Calu3 (cell line): Measurements from ENCODE around the gene MXRA8. TPM values are rescaled to one million over a fixed set of nuclear protein-coding genes. Genes with fewer than 3 reads are reported as not detected.
A peak's percentile ranks its signal among the peaks of the same experiment; 100 is the strongest.

Source experiments
- BruUV-seq: library from RNA; stranded (reverse); fragments of 400-500 nt; replicated peaks from 2 replicates; lab custom pipeline; 2021; lab: Mats Ljungman, UMichigan
- CTCF ChIA-PET: fragments of 300-600 bp; sonication (Branson Sonifier 250); formaldehyde crosslinking; loops from one replicate; lab custom pipeline; 2022; ENCODE audit warnings: antibody characterized with exemption; lab: Charles Lee
- DNase-seq: peaks from one replicate; pipeline ENCODE4 v3.0.0; 2022
- H3K27ac Mint-ChIP-seq: one replicate; pipeline ENCODE4 v1.8.0; 2022; ENCODE audit warnings: mixed read lengths; ENCODE audit not compliant: unreplicated experiment
- H3K27me3 Mint-ChIP-seq: one replicate; pipeline ENCODE4 v1.8.0; 2022; ENCODE audit warnings: mixed read lengths; ENCODE audit not compliant: unreplicated experiment
- H3K36me3 Mint-ChIP-seq: one replicate; pipeline ENCODE4 v1.8.0; 2022; ENCODE audit warnings: mild to moderate bottlenecking, moderate library complexity, mixed read lengths; ENCODE audit not compliant: insufficient read depth, unreplicated experiment
- H3K4me1 Mint-ChIP-seq: one replicate; pipeline ENCODE4 v1.8.0; 2022; ENCODE audit warnings: mild to moderate bottlenecking, low read depth, mixed read lengths; ENCODE audit not compliant: unreplicated experiment
- H3K4me3 Mint-ChIP-seq: one replicate; pipeline ENCODE4 v1.8.0; 2022; ENCODE audit warnings: mild to moderate bottlenecking, low read depth, moderate library complexity, mixed read lengths; ENCODE audit not compliant: unreplicated experiment
- H3K9me3 Mint-ChIP-seq: one replicate; pipeline ENCODE4 v1.8.0; 2022; ENCODE audit warnings: low read depth, mixed read lengths; ENCODE audit not compliant: unreplicated experiment
- intact Hi-C: fragments of 100-400 bp; cut with micrococcal nuclease; formaldehyde crosslinking; loops from one replicate; pipeline ENCODE4 v1.10.0; 2022; ENCODE audit not compliant: unreplicated experiment
- total RNA-seq: library from RNA; stranded (reverse); gene quantifications from 2 replicates; pipeline ENCODE4 v1.2.3, GENCODE V29; 2022
- TF ChIP-seq, protein P1 (sequence below): fragments of 200-600 bp; IDR thresholded peaks from one replicate; pipeline ENCODE4 v1.8.0; 2022; ENCODE audit warnings: antibody characterized with exemption; ENCODE audit not compliant: unreplicated experiment

Gene MXRA8
- total RNA-seq, 1 experiment from 2014 or later: not detected

DNA sequence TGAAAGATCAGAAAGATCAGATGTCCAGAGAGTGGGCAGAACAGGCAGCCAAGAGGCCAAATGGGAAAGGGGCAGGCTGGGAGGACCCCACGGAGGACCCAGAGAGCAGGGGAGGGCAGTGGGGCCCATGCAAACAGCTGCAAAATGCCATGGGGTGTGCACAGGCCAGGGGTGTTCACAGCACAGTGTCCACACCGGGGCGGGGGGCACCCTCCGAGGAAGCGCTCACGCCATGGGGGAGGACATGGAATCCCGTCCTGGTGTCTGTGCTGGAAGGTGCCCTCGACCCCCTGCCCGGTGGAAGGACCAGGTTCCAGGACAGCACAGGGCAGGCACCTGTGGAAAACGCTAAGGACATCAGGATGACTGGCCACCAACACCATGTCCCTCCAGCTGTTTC lies 35.4 kb downstream of the MXRA8 start:
- peaks cover 27% of the 10 kb centered on the region for H3K4me1 Mint-ChIP-seq
- peak overlapping the region; percentile 84 for H3K4me3 Mint-ChIP-seq
- peak overlapping the region; percentile 87 for H3K27ac Mint-ChIP-seq
- intact Hi-C loops: no loop called here
- no peak for DNase-seq
- TF ChIP-seq, protein P1, sequence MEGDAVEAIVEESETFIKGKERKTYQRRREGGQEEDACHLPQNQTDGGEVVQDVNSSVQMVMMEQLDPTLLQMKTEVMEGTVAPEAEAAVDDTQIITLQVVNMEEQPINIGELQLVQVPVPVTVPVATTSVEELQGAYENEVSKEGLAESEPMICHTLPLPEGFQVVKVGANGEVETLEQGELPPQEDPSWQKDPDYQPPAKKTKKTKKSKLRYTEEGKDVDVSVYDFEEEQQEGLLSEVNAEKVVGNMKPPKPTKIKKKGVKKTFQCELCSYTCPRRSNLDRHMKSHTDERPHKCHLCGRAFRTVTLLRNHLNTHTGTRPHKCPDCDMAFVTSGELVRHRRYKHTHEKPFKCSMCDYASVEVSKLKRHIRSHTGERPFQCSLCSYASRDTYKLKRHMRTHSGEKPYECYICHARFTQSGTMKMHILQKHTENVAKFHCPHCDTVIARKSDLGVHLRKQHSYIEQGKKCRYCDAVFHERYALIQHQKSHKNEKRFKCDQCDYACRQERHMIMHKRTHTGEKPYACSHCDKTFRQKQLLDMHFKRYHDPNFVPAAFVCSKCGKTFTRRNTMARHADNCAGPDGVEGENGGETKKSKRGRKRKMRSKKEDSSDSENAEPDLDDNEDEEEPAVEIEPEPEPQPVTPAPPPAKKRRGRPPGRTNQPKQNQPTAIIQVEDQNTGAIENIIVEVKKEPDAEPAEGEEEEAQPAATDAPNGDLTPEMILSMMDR: no peak
- H3K27me3 Mint-ChIP-seq: no peaks in the 10 kb centered on the region
- no TSS peak for BruUV-seq
- peaks cover 77% of the 10 kb centered on the region for H3K36me3 Mint-ChIP-seq
- no peaks in the 10 kb centered on the region for H3K9me3 Mint-ChIP-seq
- CTCF ChIA-PET: no interaction called here

DNA sequence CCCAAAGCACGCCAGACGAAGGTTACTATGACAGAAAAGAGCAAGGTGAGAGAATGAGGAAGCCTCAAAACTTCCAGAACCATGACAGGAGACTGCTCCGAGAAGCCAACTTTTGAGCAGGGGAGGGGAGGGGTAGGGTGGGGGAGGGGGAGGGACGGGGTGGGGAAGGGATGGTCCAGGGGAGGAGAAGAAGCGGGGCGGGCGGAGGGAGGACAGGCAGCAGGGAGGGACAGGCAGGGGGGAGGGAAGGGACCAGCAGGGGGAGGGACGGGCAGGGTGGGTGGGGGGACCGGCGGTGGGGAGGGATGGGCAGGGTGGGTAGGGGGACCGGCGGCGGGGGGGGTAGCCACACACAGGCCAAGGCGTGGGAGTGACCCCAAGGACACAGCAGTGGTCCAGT lies 35.9 kb downstream of the MXRA8 start:
- H3K27ac Mint-ChIP-seq: no peak overlapping the region
- BruUV-seq: no TSS peak
- H3K27me3 Mint-ChIP-seq: no peaks in the 10 kb centered on the region
- intact Hi-C loops: no loop called here
- DNase-seq: no peak
- H3K4me3 Mint-ChIP-seq: peak overlapping the region; percentile 84
- H3K36me3 Mint-ChIP-seq: peaks cover 77% of the 10 kb centered on the region
- no peaks in the 10 kb centered on the region for H3K9me3 Mint-ChIP-seq
- H3K4me1 Mint-ChIP-seq: peaks cover 27% of the 10 kb centered on the region
- TF ChIP-seq, protein P1: no peak
- CTCF ChIA-PET: no interaction called here

DNA sequence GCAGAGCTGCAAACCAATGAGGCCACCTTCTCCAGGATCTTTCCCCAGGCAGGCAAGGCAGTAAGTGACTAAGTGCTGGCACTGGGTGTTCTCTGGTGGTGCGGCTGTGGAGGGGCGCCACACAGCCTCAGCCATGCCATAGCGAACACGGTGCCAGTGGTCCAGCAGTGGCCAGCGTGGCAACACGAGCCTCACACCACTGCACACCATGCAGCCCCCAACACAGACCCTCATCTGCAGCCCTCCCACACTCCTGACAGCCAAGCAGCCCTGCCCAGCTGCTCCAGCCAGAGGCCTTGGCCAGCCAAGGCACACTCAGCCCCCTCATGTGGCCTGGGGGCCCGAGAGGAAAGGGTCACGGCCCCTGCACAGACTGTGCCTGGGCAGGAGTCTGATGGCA lies 36.9 kb downstream of the MXRA8 start:
- CTCF ChIA-PET: no interaction called here
- no peak for DNase-seq
- Mint-ChIP-seq H3K27ac (no peak overlapping the region), H3K27me3 (no peaks in the 10 kb centered on the region), H3K4me3 (no peak overlapping the region), H3K36me3 (peaks cover 78% of the 10 kb centered on the region), H3K4me1 (peaks cover 27% of the 10 kb centered on the region), H3K9me3 (no peaks in the 10 kb centered on the region)
- BruUV-seq: no TSS peak
- TF ChIP-seq, protein P1: no peak
- intact Hi-C loops: no loop called here

DNA sequence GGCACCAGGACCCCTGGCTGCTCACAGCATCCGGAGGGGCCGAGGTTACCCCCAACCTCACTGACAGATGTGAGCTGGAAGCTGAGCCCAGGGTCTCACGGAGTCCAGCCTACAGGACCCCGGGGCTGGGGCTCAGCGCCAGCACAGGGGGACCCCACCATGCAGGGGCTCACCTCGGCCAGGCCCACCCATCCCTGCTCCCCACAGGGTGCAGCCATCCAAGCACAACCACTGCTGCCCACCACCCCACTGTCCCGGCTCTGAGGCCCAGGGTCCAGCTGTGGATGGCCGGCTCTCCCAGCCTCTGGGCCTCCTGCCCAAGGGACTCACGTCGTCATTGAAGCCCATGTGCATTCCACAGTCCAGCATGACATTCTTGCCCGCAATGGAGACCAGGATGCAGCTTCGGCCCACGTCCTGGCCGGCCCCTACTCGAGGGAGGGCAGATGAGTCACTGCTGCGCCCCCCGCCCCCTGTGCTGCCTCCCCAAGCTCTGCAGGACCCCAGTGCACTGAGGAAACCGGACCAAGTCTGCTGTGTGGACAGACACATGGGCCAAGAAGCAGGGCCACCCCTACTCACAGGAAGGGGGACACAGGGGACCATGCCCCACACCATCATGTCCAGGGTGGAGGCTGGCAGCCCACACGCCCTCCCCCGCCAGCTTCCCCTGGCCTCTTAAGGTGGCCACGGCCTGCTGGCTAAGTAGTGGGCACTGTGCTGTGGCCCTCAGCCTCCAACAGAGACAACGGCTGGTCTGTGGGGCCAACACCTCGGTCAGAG lies 37.5 kb downstream of the MXRA8 start:
- intact Hi-C loops: no loop called here
- TF ChIP-seq, protein P1: no peak
- H3K4me1 Mint-ChIP-seq: peaks cover 27% of the 10 kb centered on the region
- CTCF ChIA-PET: no interaction called here
- no TSS peak for BruUV-seq
- no peaks in the 10 kb centered on the region for H3K27me3 Mint-ChIP-seq
- DNase-seq: no peak
- H3K36me3 Mint-ChIP-seq: peaks cover 78% of the 10 kb centered on the region
- no peak overlapping the region for H3K4me3 Mint-ChIP-seq
- no peak overlapping the region for H3K27ac Mint-ChIP-seq
- H3K9me3 Mint-ChIP-seq: no peaks in the 10 kb centered on the region
